Measurements from ENCODE around the gene FAM13C. TPM values are rescaled to one million over a fixed set of nuclear protein-coding genes. Genes with fewer than 3 reads are reported as not detected.
"Not testable (repeated sequence)": the region's sequence is repeated elsewhere in the genome, so short reads cannot be mapped to it uniquely, and the experiment has no call there.

Gene FAM13C
- total RNA-seq, 1 donor from 2014 or later = 5.1 TPM

GRCh38 chr10:59234816-59235429 is 127.4 kb downstream of the FAM13C start:
- H3K9me3 Mint-ChIP-seq (ENCODE audit: low read depth) = no peaks in the 10 kb centered on the region
- TF ChIP-seq CTCF (IDR thresholded peaks at IDR 0.05) = peak; percentile 93
- no peak for DNase-seq (ENCODE audit: low spot score)
- no peak overlapping the region for H3K4me3 Mint-ChIP-seq (ENCODE audit: unreplicated experiment)
- H3K4me1 Mint-ChIP-seq (ENCODE audit: low read depth) = no peaks in the 10 kb centered on the region
- H3K27ac Mint-ChIP-seq (ENCODE audit: unreplicated experiment) = no peak overlapping the region
- H3K27me3 Mint-ChIP-seq (ENCODE audit: low read depth) = peaks cover 8% of the 10 kb centered on the region
- no peaks in the 10 kb centered on the region for H3K36me3 Mint-ChIP-seq (ENCODE audit: low read depth)

- Mint-ChIP-seq H3K9me3 (ENCODE audit: low read depth) (no peaks in the 10 kb centered on the region), H3K4me1 (ENCODE audit: low read depth) (no peaks in the 10 kb centered on the region), H3K27ac (ENCODE audit: unreplicated experiment) (no peak overlapping the region), H3K27me3 (ENCODE audit: low read depth) (peaks cover 8% of the 10 kb centered on the region), H3K4me3 (ENCODE audit: unreplicated experiment) (no peak overlapping the region), H3K36me3 (ENCODE audit: low read depth) (no peaks in the 10 kb centered on the region)
- no peak for DNase-seq (ENCODE audit: low spot score)
- no peak for TF ChIP-seq CTCF (IDR thresholded peaks at IDR 0.05)
Measured at GRCh38 chr10:59234194-59234593, 128.2 kb downstream of the FAM13C start.

GRCh38 chr10:59229441-59229840 is 132.9 kb downstream of the FAM13C start:
- H3K27ac Mint-ChIP-seq (ENCODE audit: unreplicated experiment) = no peak overlapping the region

GRCh38 chr10:59227136-59227673 is 135.1 kb downstream of the FAM13C start:
- no peaks in the 10 kb centered on the region for H3K9me3 Mint-ChIP-seq (ENCODE audit: low read depth)
- H3K27me3 Mint-ChIP-seq (ENCODE audit: low read depth) = no peaks in the 10 kb centered on the region
- H3K4me1 Mint-ChIP-seq (ENCODE audit: low read depth) = no peaks in the 10 kb centered on the region
- H3K36me3 Mint-ChIP-seq (ENCODE audit: low read depth) = no peaks in the 10 kb centered on the region
- no peak for DNase-seq (ENCODE audit: low spot score)
- H3K27ac Mint-ChIP-seq (ENCODE audit: unreplicated experiment) = no peak overlapping the region
- no peak overlapping the region for H3K4me3 Mint-ChIP-seq (ENCODE audit: unreplicated experiment)
- peak; percentile 48 for TF ChIP-seq CTCF (IDR thresholded peaks at IDR 0.05)

More at GRCh38 chr10:59229441-59229840, 132.9 kb downstream of the FAM13C start:
- DNase-seq (ENCODE audit: low spot score) = no peak
- Mint-ChIP-seq H3K4me3 (ENCODE audit: unreplicated experiment) (no peak overlapping the region), H3K27me3 (ENCODE audit: low read depth) (no peaks in the 10 kb centered on the region), H3K9me3 (ENCODE audit: low read depth) (no peaks in the 10 kb centered on the region), H3K36me3 (ENCODE audit: low read depth) (no peaks in the 10 kb centered on the region), H3K4me1 (ENCODE audit: low read depth) (no peaks in the 10 kb centered on the region)
- no peak for TF ChIP-seq CTCF (IDR thresholded peaks at IDR 0.05)

GRCh38 chr10:59225211-59225610 is 137.1 kb downstream of the FAM13C start:
- no peak for DNase-seq (ENCODE audit: low spot score)
- Mint-ChIP-seq H3K9me3 (ENCODE audit: low read depth) (no peaks in the 10 kb centered on the region), H3K4me3 (ENCODE audit: unreplicated experiment) (no peak overlapping the region), H3K27me3 (ENCODE audit: low read depth) (no peaks in the 10 kb centered on the region), H3K4me1 (ENCODE audit: low read depth) (no peaks in the 10 kb centered on the region), H3K27ac (ENCODE audit: unreplicated experiment) (no peak overlapping the region), H3K36me3 (ENCODE audit: low read depth) (no peaks in the 10 kb centered on the region)
- no peak for TF ChIP-seq CTCF (IDR thresholded peaks at IDR 0.05)

- not testable (repeated sequence) for H3K4me1 Mint-ChIP-seq (ENCODE audit: low read depth); H3K27me3 Mint-ChIP-seq (ENCODE audit: low read depth); H3K4me3 Mint-ChIP-seq (ENCODE audit: unreplicated experiment); DNase-seq (ENCODE audit: low spot score); H3K9me3 Mint-ChIP-seq (ENCODE audit: low read depth); H3K36me3 Mint-ChIP-seq (ENCODE audit: low read depth); H3K27ac Mint-ChIP-seq (ENCODE audit: unreplicated experiment)
Measured at GRCh38 chr10:59223597-59223996, 138.8 kb downstream of the FAM13C start.
